Activated CD8-positive, alpha-beta memory T cell treated with anti-CD3 and anti-CD28 coated beads, Interleukin-2, amount 50 U/mL, for 1 hour (primary cell): ENCODE measurements around the gene ZNF362.
"Not testable (repeated sequence)": the region's sequence is repeated elsewhere in the genome, so short reads cannot be mapped to it uniquely, and the experiment has no call there.

Experiments
- DNase-seq: peaks from one replicate; pipeline ENCODE4 v3.0.0-alpha.2; 2020; ENCODE audit errors: extremely low read depth

ZNF362 gene

DNA sequence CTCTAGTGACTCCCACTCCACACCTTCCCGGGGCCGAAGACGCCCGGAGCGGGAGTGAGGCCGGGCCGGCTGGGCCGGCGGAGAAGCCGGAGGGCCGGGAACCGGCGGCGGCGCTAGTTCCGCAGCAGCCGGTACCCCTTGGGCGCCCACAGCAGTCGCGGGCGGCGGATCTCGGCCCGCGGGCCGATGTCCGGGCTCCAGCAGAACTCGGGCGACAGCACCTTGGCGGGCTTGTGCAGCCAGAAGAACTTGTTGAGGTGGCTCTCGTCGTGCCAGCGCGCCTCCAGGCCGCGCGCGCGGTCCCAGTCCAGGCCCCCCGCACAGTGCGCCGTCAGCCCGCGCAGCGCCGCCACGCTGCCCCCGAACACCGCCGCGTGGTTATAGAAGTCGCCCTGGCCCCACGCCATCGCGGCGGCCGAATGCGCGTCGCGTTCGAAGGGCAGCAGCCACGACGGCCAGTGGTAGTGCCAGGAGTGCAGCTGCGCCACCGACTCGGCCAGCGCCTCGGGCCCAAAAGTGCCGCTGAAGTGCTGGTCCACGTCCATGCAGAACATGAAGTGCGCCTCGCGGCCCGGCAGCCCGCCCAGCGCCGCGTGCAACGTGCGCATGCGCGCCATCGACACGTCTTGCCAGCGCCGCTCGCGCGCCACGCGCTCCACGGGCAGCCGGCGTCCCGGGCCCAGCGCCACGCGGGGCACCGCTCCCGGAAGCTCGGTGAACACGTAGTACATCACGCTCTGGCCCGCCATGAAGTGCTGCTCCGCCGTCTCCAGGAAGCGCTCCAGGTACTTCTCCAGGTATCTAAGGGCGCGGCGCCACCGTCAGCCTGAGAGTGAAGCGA lies 50.6 kb downstream of the ZNF362 start:
- no peak for DNase-seq

DNA sequence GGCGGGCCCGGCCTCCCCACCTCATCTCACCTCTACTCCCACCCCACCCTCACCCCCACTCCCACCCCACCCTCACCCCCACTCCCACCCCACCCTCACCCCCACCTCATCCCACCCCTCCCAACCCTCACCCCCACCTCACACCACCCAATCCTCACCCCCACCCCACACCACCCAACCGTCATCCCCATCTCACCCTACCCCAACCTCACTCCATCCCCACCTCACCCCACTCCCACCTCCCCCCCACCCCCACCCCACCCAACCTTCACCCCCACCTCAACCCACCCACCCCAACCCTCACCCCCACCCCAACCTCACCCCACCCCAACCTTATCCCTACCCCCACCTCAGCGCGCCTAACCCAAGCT lies 51.2 kb downstream of the ZNF362 start:
- no peak for DNase-seq

DNA sequence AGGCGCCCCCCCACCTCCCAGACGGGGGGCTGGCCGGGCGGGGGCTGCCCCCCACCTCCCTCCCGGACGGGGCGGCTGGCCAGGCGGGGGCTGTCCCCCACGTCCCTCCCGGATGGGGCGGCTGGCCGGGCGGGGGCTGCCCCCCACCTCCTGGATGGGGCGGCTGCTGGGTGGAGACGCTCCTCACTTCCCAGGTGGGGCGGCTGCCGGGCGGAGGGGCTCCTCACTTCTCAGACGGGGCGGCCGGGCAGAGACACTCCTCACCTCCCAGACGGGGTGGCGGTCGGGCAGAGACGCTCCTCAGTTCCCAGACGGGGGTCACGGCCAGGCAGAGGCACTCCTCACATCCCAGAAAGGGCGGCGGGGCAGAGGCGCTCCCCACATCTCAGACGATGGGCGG lies 53.1 kb downstream of the ZNF362 start:
- not testable (repeated sequence) for DNase-seq

DNA sequence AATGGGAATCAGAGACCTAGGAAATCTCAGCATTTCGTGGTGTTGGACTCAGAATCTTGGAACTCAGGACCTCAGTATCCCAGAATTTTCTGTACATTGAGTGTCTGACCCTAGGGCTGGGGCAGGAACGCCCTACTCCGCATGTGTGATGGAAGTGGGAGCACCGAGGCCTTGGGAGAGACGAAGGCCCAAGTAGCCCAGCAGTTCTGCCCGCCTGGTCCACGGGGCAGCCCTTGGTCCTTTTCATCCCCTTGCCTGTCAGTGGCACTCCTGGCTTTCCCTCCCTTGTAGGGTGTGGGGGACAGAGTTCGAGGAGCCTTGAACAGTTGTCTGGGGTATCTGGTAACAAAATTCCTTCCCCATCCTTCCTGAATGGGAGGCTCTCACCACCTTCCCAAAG lies 54.4 kb downstream of the ZNF362 start:
- DNase-seq: no peak

DNA sequence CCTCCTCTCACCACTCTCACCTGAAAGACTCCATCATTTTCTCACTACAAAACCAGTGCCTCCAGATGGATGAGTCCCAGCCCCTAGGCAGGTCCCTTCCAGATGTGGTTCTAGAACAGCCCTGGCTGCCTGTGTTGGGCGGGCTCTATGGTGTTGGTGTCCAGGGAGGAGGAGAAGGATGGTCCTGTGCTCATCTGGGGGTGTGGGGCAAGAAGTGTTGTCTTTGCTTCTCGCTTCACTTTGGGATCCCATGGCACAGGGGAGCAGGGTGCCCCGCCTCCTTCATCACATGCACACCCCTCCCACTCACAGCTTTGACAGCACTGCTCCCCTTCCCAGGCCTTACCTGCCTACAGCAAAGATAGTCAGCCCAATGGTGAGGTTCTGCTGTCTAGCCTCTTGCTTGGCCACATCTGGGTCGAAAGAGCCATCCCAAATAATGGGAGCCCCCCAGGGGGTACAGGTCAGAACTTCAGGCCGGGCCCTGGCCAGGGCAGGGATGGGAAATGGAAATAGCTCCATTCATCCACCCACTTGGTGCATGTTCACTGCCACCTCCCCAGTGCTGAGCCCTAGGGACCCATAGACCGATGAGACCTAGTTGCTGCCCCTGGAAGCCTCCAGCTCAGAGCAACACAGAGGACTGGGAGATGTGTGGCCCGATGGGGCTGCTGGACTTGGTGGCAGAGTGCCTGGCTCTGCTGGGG lies 55.6 kb downstream of the ZNF362 start:
- no peak for DNase-seq

DNA sequence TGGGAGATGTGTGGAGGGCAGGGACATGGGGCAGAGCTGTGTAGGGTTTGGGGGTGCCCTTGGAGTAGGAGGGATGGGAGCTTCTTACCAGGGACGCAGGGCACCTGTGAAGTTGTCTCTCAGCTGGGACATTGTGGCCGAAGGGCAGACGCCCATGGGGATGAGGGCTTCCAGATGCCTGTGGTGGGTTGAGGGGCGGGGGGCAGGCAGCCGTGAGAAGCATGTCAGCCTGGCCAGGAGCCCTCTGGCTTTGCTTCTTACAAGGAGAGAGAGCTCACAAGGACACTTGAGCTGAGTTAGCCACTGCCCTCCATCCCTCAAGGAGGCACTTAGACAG lies 56.1 kb downstream of the ZNF362 start:
- no peak for DNase-seq

DNA sequence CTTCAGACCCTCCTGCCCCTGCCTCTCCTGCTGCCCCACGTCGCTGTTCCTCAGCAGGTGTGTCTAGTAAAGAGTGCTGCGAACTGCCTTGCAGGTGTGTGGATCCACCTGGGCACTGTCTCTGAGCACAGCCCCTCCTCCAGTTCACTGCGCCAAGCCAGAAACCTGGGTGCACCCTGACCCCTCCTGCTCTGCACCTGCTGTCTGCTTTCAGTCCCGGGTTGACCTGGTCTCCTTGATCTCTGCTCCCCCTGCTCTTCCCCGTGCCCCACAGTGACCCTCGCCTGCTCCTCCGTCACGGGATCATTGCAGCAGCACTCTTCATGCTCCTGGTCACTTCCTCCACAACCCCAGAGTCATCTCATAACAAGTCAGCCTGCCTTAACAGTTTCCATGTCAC lies 58.1 kb downstream of the ZNF362 start:
- DNase-seq: no peak

DNA sequence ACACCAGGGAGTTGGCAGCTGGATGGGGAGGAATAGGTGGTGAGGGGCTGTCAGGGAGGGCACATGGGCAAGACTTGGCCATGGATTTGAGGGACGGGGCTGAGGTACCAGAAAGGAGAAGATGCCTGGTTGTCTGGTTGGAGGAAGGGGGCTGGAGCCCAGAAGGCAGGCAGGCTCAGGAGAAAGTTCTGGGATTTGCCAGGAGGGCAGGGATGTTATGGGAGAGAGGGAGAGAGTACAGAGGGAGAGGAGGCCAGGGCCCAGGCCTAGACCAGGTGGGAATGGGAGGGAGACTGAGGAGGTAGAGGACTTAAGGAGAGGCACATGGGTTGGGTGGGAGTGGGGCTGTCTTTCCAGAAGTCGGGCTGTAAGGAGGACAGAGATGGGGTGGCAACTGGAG lies 60.3 kb downstream of the ZNF362 start:
- DNase-seq: no peak

DNA sequence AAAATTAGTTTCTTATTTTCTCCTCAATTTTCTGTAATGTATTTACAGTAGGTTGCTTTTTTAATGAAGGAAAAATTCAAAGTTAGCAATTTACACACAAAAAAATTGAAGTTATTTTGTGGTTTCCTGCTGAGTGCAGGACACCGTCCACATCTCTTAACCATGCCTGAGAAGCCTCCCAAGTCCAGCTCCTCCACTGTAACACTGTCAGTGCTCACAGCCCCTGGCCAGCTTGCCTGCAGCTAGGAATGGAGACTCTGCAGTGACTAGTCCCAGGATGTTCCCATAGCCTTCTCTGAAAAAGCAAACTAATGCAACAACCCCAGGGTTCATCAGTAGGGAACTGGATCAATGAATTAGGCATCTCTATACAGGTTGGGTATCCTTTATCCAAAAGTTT lies 61.1 kb downstream of the ZNF362 start:
- no peak for DNase-seq

DNA sequence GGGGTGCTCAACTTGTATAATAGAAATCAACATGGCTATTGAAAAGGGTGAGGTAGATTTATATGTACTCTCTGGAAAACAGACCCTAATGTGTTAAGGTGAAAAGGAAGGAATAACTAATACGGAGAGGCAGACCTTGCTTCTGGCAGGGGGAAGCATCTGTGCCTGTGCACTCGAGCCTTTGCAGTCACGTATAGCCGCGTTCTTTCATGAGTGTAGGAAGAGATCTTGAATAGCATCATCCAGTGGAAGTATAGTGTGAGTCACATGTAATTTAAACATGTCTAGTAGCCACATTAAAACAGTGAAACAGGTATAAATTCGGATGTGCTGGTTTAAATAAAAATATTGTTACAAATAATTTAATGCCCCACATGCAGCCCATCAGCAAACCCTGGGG lies 61.7 kb downstream of the ZNF362 start:
- no peak for DNase-seq

DNA sequence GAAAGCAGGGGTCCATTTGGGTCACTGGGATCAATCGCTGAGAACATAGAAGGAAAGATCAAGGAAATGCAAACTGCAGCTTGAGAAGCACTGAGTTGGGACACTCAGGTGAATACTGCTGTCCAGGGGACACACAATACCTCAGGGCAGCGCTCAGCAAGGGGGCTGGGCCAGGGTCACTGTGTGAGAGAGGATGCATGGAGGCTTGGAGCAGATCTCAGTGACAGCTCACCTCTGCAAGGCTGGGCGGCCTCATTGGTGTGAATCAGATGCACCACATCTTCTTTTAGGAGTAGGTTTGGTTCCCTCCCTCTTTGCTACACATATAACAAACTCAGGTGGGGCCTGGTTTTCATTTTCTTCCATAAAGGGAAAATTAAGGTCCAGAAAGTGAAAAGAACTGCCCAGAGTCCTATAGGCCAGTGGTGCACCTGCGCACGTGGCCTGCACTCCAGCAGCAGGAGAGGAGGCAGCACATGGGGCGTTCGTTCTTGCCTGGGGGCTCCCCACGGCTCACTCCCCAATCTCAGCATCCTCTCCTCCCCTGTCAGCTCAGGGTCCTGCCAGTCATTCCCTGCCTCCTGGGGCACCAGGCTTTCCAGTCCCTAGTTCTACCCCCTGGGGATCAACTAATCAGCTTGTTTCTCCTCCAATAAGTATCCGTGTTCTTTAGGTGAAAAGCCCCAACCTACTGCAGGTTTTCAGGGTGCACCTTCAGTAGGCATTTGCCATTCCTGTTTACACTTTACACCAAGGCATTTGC lies 63.1 kb downstream of the ZNF362 start:
- no peak for DNase-seq

DNA sequence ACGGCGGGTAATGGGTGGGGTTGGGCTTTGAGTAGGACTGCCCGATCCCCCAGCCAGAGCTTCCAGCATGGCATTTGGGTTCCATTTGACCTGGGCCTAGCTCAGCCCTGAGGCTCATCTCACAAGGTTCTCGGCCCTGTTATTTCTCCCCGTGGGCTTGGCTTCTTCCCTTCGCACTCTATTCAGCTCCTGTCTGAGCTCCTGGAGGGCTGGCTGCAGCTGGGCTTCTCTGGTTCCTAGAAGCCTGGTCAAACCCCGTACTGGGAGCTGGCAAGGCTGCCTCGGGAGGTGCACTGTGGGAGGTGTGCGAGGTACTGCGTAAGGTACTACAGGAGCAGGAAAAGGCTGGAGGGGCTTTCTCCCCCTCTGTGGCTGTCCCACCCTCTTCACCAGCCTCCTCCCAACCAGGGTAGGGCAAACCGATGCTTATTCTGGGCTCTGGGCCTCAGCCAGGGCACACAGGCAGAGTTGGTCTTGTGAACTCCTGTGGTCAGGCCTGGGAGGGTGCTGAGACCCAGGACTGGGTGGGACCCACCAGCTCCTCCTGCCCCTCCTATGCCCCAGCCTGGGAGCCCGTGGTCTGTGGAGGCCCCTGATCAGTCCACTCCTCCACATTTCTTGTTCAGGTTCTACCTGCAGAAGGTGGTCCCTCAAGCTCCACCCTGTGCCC lies 63.8 kb downstream of the ZNF362 start:
- DNase-seq: no peak

DNA sequence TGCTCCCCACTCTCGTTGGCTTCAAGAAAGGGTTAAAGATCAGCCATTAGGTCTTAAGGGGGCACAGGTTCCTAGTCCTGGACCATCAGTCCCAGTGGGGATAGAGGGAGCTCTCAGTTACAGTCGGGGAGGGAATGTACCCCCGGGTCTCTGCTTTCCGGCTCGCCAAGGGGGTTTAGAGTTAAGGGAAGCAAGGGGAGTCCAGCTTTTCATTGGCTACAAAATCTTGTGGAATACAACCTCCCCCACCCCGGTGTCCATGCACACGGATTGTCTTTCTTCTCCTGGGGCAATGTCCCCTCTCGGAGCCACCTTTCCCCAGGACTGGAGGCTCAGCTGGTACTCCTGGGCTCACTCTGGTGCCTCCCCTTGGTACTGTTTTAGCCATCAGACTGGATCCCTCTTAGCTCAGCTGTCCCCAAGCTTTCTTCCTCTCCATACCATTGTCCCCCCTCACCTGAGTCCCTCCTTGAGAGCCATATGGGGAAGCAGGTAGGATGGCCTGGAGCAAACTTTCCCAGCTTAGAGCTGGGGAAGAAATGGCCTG lies 64.4 kb downstream of the ZNF362 start, which contains the start of gene A3GALT2:
A3GALT2 (minus strand) TSS at position 480 of the 547 bp plus-strand sequence; CDS start at position 480, 0 bp downstream.
- no peak for DNase-seq

DNA sequence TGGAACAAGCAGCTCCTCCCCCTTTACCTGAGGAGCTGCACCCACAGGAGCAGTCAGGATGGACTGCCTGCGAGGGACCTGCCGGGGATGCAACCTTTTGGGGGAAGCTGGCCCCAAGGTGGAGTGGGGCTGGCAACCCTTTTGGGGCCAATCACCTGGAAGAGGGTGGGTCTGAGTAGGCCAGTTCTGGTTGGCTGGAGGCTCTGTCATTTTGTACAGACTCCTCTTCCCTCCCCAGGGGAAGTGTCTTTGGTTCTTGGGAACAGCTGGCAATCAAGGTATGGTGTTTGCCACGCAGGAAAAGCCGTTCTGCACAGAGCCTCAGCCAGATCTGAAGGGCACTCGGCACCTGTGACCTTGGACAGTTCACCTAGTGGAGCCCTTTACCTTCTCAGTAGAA lies 64.9 kb downstream of the ZNF362 start:
- DNase-seq: no peak

DNA sequence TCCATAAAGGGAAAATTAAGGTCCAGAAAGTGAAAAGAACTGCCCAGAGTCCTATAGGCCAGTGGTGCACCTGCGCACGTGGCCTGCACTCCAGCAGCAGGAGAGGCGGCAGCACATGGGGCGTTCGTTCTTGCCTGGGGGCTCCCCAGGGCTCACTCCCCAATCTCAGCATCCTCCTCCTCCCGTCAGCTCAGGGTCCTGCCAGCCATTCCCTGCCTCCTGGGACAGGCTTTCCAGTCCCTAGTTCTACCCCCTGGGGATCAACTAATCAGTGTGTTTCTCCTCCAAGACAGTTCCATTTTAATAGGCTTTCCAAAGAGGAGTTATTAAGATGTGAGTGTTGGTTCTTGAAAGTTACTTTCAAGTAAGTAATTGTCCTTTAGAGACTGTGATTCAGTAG lies 65.8 kb downstream of the ZNF362 start:
- DNase-seq: no peak

DNA sequence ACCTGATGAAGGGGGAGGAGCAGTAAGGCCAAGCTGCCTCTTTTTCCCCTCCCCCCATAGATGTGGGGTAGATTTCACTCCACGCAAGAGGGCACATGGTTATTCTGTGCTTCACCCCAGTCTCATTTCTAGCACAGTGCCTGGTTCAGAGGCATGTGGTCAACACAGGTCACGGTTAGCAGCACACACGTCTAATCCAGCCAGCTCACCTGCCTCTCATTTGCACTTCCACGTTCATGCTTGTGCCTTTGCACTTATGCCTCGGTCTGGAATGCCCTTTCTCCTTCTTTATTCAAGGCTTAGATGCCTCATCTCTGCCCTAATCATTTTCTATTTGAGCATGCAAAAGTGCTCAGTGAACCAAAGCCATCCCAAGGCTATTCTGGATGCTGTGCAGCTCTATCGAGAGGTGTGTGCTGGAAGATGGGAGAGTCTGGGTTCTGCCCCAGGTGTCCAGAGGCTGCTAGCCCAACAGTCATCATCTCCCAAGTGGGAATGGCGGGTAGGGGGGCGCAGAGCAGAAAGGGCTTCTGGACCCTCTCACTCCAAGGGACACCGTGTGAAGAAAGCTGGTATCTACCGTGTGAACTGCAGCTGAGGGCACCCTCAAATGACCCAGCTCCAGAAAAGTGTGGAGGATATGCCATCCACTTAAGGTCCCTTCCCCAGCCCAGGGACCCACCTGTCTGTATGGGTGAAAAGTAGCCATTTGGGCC lies 66.7 kb downstream of the ZNF362 start:
- no peak for DNase-seq

DNA sequence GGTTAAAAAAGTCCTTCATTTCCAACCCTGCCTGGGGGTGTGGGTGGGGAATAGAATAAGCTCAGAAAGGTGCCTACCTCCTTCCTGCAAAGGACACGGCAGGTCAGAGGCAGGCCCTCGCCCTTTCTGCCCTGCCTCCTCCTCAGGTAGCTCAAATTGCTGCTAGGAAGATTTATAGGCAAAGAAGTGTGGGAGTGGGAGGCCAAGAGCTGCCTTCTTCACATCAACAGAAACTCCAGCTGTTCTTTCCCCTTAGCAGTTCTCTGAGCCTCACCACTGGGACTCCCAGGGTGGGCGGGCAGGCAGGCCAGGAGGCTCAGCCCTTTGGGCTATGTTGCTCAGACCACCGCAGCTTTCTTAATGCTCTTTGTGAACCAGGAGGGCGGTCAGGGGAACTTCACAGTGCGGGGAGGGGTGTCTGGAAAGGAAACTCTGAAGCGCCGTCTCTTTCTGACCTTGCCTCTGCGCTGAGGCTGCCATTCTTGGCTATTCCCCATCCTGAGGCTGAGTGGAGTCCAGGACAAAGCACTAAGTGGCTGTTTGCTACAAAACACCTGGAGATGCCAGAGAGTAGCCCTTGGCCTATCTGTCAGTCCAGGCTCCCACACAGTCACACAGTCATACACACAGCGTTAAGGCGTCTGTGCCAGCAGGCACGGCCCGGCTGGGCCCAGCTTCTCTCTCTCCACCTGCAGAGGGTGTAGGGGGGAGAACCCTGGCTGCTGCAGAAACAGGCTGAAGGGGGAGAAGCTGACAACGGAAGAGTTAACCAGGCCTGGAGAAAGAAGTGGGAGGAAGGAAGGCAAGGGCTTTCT lies 67.6 kb downstream of the ZNF362 start:
- no peak for DNase-seq

DNA sequence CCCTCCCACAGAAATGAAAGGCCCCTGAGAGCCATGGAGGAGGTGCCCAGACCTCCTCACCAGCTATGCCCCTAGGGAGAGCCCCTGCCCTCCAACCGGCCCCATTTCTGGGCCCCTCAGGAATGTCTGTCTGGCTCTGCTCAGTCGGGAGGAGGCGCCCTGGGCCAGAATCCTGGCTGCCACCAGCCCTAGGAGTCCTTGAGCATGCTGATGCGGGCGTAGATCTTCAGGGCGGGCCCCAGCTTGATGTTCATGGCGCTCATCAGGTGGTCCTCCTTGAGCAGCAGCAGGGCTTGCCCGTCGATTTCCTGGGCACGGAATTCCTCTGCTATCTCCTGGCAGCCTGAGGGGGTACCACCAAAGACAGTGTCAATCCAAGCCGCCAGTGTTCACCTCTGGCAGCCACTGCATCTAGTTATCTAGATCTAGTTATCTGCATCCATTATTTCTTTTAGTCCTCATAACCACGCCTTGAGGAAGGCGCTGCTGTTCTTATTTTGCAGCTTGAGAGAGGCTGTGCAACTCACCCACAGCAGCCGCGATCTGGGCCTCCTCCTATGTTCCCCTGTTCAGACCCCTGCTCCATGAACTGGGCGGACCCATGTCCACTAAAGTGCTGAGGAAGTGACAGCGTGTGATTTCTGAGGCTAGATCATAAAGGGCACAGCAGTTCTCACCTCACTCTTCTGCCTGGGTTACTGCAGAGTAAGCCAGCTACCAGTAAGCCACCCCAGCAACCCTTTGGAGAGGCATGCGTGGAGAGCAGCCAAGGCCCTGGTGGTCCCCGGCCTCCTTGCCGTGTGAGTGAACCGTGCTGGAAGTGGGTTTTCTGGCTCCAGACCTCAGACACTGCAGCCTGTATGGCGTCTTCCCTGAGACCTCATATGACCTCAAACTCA lies 68.6 kb downstream of the ZNF362 start:
- no peak for DNase-seq

DNA sequence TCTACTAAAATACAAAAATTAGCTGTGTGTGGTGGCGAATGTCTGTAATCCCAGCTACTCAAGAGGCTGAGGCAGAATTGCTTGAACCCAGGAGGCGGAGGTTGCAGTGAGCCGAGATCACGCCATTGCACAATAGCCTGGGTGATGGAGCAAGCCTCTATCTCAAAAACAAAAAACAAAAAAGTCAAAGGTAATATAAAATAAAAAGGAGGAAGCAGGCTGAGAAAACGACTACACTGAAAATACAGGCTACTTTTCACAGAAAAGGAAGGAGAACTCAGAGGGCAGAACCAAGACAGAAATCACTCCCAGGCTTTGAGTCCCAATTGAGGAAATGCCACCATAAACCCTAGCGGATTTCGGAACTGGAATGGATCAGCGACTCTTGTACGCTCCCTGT lies 70.5 kb downstream of the ZNF362 start:
- no peak for DNase-seq
